DMS 273 treated with DMSO at 0.1 percent for 48 hours (cell line): ENCODE data around the gene IMMP1L.
A peak's percentile ranks its signal among the peaks of the same experiment; 100 is the strongest.

Source experiments
- DNase-seq: peaks from one replicate; lab custom pipeline; 2025; lab: John Stamatoyannopoulos, UW

Gene IMMP1L

GRCh38 chr11:31474083-31474482, 35.3 kb downstream of the IMMP1L start:
- DNase-seq = no peak

- DNase-seq = no peak
Measured at GRCh38 chr11:31464436-31464835, 45.0 kb downstream of the IMMP1L start.

DNA sequence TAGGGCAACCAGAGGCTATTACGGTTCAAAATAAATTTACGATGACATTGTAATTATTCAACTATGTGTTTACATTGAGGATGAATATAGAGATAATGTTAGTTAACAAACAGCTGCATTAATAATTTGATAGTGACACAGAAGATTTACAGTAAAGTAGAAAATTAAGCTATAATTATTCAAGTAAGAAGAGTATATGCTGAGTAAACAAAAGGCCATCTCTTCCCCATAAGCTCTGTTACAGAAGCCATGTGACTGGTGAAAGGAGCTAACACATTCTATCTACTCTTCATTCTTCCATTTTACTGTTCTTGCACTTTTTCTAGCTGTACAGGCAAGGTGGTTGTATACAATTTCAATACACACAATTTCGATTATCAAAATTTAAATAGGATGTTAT, 54.2 kb downstream of the IMMP1L start:
- no peak for DNase-seq

GRCh38 chr11:31450841-31451240, 58.6 kb downstream of the IMMP1L start:
- no peak for DNase-seq

- no peak for DNase-seq
Measured at GRCh38 chr11:31449040-31449439, 60.4 kb downstream of the IMMP1L start.

GRCh38 chr11:31445621-31446020, 63.8 kb downstream of the IMMP1L start:
- no peak for DNase-seq

- DNase-seq = no peak
Measured at GRCh38 chr11:31443802-31444201, 65.6 kb downstream of the IMMP1L start.

DNA sequence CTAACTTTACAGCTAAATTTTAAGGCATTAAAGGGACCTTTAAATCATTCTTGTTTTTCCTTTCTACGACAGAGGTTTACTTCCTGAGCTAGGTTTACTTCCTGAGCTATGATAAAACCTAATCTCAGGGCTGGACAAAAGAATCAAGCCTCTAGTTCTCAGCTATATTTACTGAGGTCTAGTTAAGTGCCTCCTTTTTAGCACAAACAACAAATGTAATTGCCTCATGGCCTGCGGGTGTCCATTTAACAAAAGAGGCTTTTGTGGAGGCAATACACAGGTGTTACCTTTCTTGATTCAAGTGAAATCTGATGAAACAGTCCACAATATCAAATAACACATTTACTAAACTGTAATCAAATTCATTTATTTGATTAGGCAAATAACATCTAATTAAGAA, 67.3 kb downstream of the IMMP1L start:
- DNase-seq = no peak

DNA sequence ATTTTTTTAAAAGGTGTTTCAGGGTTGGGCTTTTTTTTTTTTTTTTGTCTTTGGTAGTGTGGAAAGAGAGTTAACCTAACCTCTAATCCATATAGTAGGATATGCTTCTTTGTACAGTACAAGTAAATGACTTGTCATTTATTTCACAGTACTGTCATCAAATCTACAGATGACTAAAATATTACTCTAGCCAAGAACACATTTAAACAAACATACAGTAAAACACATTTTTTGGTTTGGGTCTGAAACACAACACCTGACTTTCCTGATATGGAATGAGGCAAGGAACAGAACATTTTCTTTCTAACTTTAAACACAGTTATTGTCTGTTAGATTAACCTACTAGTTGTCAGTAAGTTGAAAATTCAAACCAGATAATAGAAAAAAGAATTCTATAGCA, 68.1 kb downstream of the IMMP1L start:
- no peak for DNase-seq

- DNase-seq = no peak
Measured at GRCh38 chr11:31437742-31438435, 71.5 kb downstream of the IMMP1L start.

DNA sequence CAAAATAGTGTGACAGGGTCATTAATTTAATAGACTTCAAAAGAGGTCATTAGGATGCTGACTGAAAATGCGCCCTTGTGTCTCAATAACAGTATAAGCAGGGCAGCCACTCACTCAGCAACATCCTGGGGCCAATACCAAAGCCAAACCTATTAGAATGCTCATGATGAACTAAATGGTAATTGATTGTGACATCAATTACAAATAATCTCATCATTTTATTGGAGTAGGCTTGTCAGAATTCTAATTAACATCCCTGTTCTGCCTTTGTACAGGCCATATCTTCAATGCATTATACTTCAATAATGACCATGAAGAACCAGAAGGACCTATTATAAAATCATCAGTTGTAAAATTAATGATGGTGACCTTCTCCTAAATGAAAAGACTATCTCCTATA, 75.6 kb downstream of the IMMP1L start:
- no peak for DNase-seq

- no peak for DNase-seq
Measured at GRCh38 chr11:31424652-31425051, 84.8 kb downstream of the IMMP1L start.

DNA sequence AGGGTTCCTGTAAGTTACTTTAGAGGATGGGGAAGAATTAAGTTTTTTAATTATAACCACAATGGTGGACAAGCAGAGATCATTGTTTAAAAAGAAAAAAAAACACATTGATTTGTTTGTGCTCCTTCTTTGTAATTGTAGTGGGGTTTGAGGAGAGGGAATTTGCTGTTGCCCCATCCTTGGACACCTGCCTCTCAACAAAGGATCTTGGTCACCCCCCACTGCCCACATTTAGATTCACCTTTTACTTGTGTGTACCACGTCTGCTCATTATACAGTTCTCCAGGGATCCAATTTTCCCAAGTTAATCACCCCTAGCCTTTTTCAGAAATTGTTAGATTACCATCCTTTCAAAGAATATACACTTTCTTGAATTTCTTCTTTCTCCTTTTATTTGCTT, 86.7 kb downstream of the IMMP1L start:
- DNase-seq = no peak

GRCh38 chr11:31421820-31422219, 87.6 kb downstream of the IMMP1L start:
- DNase-seq = no peak

GRCh38 chr11:31419669-31420068, 89.8 kb downstream of the IMMP1L start:
- DNase-seq = no peak

DNA sequence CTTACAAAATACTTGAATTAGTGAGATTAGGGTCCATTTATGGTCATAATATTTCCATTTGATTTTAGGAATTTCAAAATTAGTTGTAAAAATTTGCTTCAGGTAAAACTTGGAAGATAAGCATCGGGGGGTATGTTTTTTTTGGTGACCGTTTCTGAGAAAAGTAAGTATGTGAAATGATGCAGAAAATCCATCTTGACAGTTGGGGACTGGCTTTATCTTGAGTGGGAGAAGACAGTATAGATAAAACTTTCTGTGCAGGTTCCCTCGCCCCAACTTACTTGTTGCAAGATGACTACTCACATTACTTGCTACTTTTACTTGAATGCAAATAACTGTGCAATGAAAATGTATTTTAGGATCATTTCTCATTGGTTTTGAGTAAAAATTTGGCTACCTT, 90.3 kb downstream of the IMMP1L start:
- DNase-seq = no peak

DNA sequence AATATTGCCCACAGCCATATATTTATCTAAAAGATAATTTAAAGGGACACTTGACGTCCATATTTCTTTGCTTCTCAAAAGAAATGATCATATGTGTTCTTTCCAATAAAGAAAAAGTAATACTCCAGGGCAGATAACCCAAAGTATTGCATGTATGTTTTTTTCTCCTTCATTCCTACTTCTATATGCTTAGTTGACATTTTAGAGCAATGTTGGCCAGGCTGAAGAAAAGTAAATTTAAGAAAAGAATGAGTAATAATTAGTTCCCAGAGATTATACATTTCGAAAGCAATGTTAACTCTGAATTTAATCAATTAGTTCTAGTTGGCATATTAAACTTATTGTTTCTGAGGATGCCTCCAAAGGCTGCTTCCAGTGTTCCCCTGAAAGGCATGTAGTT, 91.6 kb downstream of the IMMP1L start:
- no peak for DNase-seq

DNA sequence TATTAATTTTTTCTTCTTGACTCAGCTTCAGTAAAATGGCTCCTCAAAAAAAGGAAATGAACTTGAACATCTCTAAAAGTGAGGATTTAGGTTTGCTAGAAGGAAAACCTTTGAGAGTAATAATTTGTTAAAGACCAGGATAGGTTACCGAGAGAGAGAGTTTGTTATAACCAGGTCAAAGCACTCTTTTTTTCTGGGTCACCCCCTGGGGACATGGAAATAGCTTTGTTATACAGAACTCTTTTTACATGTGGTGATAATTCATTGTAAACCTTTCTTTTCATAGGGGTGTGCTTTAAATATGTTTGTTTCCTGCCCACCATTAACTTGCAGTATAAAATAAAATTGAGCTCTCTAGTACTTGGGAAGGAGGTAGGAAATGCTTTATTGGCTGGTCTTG, 92.1 kb downstream of the IMMP1L start:
- no peak for DNase-seq

DNA sequence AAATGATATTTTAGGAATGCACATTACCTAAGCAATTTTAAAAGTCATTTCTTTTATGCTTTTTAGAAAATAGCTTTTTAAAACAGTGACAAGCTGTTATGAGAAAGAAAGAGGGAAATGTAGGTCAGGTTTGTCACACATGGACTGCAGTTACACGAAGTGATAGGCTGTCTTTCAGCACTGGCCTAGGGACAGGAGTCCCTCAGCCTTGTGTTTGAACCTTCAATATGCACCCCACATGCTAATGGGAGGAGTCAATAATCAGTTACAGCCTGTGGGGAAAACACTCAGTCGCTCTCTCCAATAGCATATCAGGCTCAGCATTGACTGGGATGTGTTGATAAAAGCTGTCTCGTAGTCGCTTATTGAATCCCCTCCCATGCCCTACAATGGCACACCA, 94.0 kb downstream of the IMMP1L start:
- no peak for DNase-seq

DNA sequence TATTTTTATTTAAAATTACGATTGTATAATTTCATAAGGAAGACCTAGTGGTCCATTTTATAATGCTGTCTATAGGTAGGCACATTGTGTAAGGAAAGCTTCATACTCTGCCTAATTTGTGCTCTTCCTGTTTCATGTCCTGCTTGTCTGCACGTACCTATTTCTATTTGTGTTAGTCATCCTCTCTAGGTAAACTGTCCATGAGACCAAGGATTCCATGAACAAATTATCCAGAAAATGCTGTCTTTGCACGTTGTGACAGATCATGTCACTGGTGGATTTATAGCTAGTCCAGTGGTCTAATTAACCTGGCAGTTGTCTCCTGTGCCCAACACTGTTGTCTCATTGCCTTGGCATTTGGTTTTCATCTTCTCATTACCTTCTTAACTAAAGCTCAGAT, 95.1 kb downstream of the IMMP1L start:
- DNase-seq = no peak

DNA sequence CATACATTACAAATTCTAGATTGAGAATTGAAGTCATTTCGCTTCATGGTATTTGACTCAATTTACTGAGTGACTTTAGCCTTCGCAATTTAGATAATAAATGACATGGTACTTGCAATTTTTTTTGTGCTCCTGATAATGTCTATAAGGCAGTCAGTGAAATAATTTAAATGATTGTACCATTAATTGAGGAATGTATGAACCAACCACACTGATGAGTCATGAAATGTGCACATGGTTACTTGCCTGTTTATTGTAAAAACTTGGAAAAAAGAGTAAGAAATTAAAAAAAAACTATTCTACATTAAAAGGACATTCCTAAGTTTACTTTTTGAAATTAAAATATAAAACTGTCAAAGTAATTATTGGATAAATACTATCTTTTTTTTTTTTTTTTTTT, 96.5 kb downstream of the IMMP1L start:
- DNase-seq = no peak

DNA sequence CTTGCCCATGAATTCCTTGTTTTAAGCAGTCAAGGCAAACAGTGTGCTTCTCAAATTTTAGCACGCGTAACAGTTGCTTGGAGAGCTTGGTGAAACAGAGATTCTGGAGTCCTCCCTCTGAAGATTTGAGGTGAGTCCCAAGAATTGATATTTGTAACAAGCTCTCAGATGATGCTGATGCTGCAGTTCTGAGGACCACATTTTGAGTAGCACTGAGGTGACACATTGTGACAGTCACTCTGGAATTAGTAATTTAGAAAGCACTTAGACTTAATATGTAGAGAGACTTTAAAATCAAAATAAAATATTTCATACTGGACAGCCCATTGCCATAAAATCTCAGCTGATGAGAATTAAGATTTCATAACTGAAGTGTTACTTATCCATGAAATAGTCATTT, 101.2 kb downstream of the IMMP1L start:
- no peak for DNase-seq

- DNase-seq = no peak
Measured at GRCh38 chr11:31404614-31405013, 104.8 kb downstream of the IMMP1L start.

GRCh38 chr11:31397239-31397834, 112.1 kb downstream of the IMMP1L start:
- peak; percentile 1 for DNase-seq
